Fibroblast of pulmonary artery (primary cell): ENCODE data around the gene CT47C1.
A peak's percentile ranks its signal among the peaks of the same experiment; 100 is the strongest.

ENCODE experiments used
- DNase-seq: peaks from one replicate; pipeline ENCODE4 v3.0.0-alpha.2; 2010; ENCODE audit warnings: low read depth
- H3K4me3 ChIP-seq: replicated peaks from 2 replicates; pipeline ENCODE4 v1.5.1; 2011; ENCODE audit warnings: low read depth, mild to moderate bottlenecking, control low read depth, low read length, moderate library complexity
- CTCF ChIP-seq: IDR thresholded peaks from 2 replicates; pipeline ENCODE4 v1.5.1; 2011; ENCODE audit warnings: mild to moderate bottlenecking, control low read depth, low read length, inconsistent platforms; ENCODE audit errors: missing control alignments

Gene CT47C1

GRCh38 chrX:119040432-119040831, 32.4 kb upstream of the CT47C1 start:
- H3K4me3 ChIP-seq, result no peak overlapping the region
- no peak for TF ChIP-seq CTCF
- peak; percentile 38 for DNase-seq

- no peak for TF ChIP-seq CTCF
- peak; percentile 85 for DNase-seq
- H3K4me3 ChIP-seq, result no peak overlapping the region
Observed at GRCh38 chrX:119041175-119041574, 31.6 kb upstream of the CT47C1 start.

- H3K4me3 ChIP-seq, result no peak overlapping the region
- no peak for TF ChIP-seq CTCF
- DNase-seq, result no peak
Observed at GRCh38 chrX:119042040-119042439, 30.8 kb upstream of the CT47C1 start.

- no peak for TF ChIP-seq CTCF
- no peak overlapping the region for H3K4me3 ChIP-seq
- no peak for DNase-seq
Observed at GRCh38 chrX:119042996-119043395, 29.8 kb upstream of the CT47C1 start.

- no peak for DNase-seq
- no peak overlapping the region for H3K4me3 ChIP-seq
Observed at GRCh38 chrX:119045884-119046283, 26.9 kb upstream of the CT47C1 start.

GRCh38 chrX:119055687-119056086, 17.1 kb upstream of the CT47C1 start:
- H3K4me3 ChIP-seq, result no peak overlapping the region
- TF ChIP-seq CTCF, result no peak
- no peak for DNase-seq

More at GRCh38 chrX:119045884-119046283, 26.9 kb upstream of the CT47C1 start:
- TF ChIP-seq CTCF, result no peak

GRCh38 chrX:119062750-119063374, 9.9 kb upstream of the CT47C1 start:
- DNase-seq, result peak; percentile 14
- no peak for TF ChIP-seq CTCF

More at GRCh38 chrX:119062750-119063374, 9.9 kb upstream of the CT47C1 start:
- H3K4me3 ChIP-seq, result no peak overlapping the region
